ENCODE results near the gene DOCK1. TPM values are rescaled to one million over a fixed set of nuclear protein-coding genes. Genes with fewer than 3 reads are reported as not detected.

DOCK1 gene
- total RNA-seq, 1 experiment from 2014 or later: 40.0 TPM

GRCh38 chr10:127444155-127444554 is 538.9 kb downstream of the DOCK1 start:
- Mint-ChIP-seq H3K36me3 (ENCODE audit: insufficient read depth, unreplicated experiment) (peaks cover 35% of the 10 kb centered on the region), H3K4me3 (ENCODE audit: unreplicated experiment) (no peak overlapping the region), H3K27ac (ENCODE audit: low read depth, unreplicated experiment) (no peak overlapping the region), H3K9me3 (ENCODE audit: unreplicated experiment) (no peaks in the 10 kb centered on the region), H3K27me3 (ENCODE audit: insufficient read depth, unreplicated experiment) (no peaks in the 10 kb centered on the region), H3K4me1 (ENCODE audit: insufficient read depth, unreplicated experiment) (no peaks in the 10 kb centered on the region)
- ChIA-PET POLR2A (no interaction called here), CTCF (interaction anchor here (0.5 kb wide), 1 partner anchor 78 kb away, joined by 3 read pairs; no protein-coding TSS in a partner anchor)
- intact Hi-C loops (cut with micrococcal nuclease): no loop called here
- no peak for TF ChIP-seq CTCF (IDR thresholded peaks at IDR 0.05; ENCODE audit: unreplicated experiment)
- DNase-seq (ENCODE audit: unreplicated experiment): no peak
- BruUV-seq (replicated peaks): no TSS peak

GRCh38 chr10:127447197-127447596 is 542.0 kb downstream of the DOCK1 start:
- Mint-ChIP-seq H3K9me3 (ENCODE audit: unreplicated experiment) (no peaks in the 10 kb centered on the region), H3K27me3 (ENCODE audit: insufficient read depth, unreplicated experiment) (no peaks in the 10 kb centered on the region), H3K4me1 (ENCODE audit: insufficient read depth, unreplicated experiment) (no peaks in the 10 kb centered on the region), H3K4me3 (ENCODE audit: unreplicated experiment) (no peak overlapping the region), H3K36me3 (ENCODE audit: insufficient read depth, unreplicated experiment) (peaks cover 48% of the 10 kb centered on the region), H3K27ac (ENCODE audit: low read depth, unreplicated experiment) (no peak overlapping the region)
- BruUV-seq (replicated peaks): no TSS peak
- intact Hi-C loops (cut with micrococcal nuclease): no loop called here
- TF ChIP-seq CTCF (IDR thresholded peaks at IDR 0.05; ENCODE audit: unreplicated experiment): no peak
- DNase-seq (ENCODE audit: unreplicated experiment): no peak
- ChIA-PET CTCF (no interaction called here), POLR2A (no interaction called here)

GRCh38 chr10:127449490-127449889 is 544.3 kb downstream of the DOCK1 start:
- ChIA-PET CTCF (interaction anchor here (0.9 kb wide), 1 partner anchor 10 kb away, joined by 4 read pairs; no protein-coding TSS in a partner anchor), POLR2A (no interaction called here)
- no peak for TF ChIP-seq CTCF (IDR thresholded peaks at IDR 0.05; ENCODE audit: unreplicated experiment)
- DNase-seq (ENCODE audit: unreplicated experiment): no peak
- Mint-ChIP-seq H3K4me3 (ENCODE audit: unreplicated experiment) (no peak overlapping the region), H3K9me3 (ENCODE audit: unreplicated experiment) (no peaks in the 10 kb centered on the region), H3K4me1 (ENCODE audit: insufficient read depth, unreplicated experiment) (no peaks in the 10 kb centered on the region), H3K27ac (ENCODE audit: low read depth, unreplicated experiment) (no peak overlapping the region), H3K27me3 (ENCODE audit: insufficient read depth, unreplicated experiment) (no peaks in the 10 kb centered on the region), H3K36me3 (ENCODE audit: insufficient read depth, unreplicated experiment) (peaks cover 42% of the 10 kb centered on the region)
- no TSS peak for BruUV-seq (replicated peaks)
- intact Hi-C loops (cut with micrococcal nuclease): no loop called here

- Mint-ChIP-seq H3K4me1 (ENCODE audit: insufficient read depth, unreplicated experiment) (no peaks in the 10 kb centered on the region), H3K4me3 (ENCODE audit: unreplicated experiment) (no peak overlapping the region), H3K27ac (ENCODE audit: low read depth, unreplicated experiment) (no peak overlapping the region), H3K36me3 (ENCODE audit: insufficient read depth, unreplicated experiment) (peaks cover 38% of the 10 kb centered on the region), H3K9me3 (ENCODE audit: unreplicated experiment) (no peaks in the 10 kb centered on the region), H3K27me3 (ENCODE audit: insufficient read depth, unreplicated experiment) (no peaks in the 10 kb centered on the region)
- POLR2A ChIA-PET: no interaction called here
- DNase-seq (ENCODE audit: unreplicated experiment): no peak
- no TSS peak for BruUV-seq (replicated peaks)
- intact Hi-C loops (cut with micrococcal nuclease): no loop called here
- TF ChIP-seq CTCF (IDR thresholded peaks at IDR 0.05; ENCODE audit: unreplicated experiment): no peak
- CTCF ChIA-PET: no interaction called here
Measured at GRCh38 chr10:127450644-127451043, 545.4 kb downstream of the DOCK1 start.
